Measurements from ENCODE around the gene PML.

GRCh38 chr15:74025436-74025835 lies 30.9 kb downstream of the PML start:
- TF ChIP-seq ZNF837 (tag by site-specific recombination; IDR thresholded peaks at IDR 0.05) (no peak), KLF10 (tag by site-specific recombination; IDR thresholded peaks at IDR 0.05) (no peak), CTCF (tag by site-specific recombination; IDR thresholded peaks at IDR 0.05) (no peak), ZNF138 (tag by site-specific recombination; IDR thresholded peaks at IDR 0.05; ENCODE audit: borderline replicate concordance) (no peak), ZNF548 (tag by site-specific recombination; IDR thresholded peaks at IDR 0.05) (no peak), ZNF513 (tag by site-specific recombination; IDR thresholded peaks at IDR 0.05) (no peak), ATF2 (tag by site-specific recombination; IDR thresholded peaks at IDR 0.05; ENCODE audit: low read depth) (no peak)
